ENCODE data around the gene CARNS1. TPM values are rescaled to one million over a fixed set of nuclear protein-coding genes. Genes with fewer than 3 reads are reported as not detected.

Gene CARNS1
- total RNA-seq, 1 donor from 2014 or later = 14.5 TPM

DNA sequence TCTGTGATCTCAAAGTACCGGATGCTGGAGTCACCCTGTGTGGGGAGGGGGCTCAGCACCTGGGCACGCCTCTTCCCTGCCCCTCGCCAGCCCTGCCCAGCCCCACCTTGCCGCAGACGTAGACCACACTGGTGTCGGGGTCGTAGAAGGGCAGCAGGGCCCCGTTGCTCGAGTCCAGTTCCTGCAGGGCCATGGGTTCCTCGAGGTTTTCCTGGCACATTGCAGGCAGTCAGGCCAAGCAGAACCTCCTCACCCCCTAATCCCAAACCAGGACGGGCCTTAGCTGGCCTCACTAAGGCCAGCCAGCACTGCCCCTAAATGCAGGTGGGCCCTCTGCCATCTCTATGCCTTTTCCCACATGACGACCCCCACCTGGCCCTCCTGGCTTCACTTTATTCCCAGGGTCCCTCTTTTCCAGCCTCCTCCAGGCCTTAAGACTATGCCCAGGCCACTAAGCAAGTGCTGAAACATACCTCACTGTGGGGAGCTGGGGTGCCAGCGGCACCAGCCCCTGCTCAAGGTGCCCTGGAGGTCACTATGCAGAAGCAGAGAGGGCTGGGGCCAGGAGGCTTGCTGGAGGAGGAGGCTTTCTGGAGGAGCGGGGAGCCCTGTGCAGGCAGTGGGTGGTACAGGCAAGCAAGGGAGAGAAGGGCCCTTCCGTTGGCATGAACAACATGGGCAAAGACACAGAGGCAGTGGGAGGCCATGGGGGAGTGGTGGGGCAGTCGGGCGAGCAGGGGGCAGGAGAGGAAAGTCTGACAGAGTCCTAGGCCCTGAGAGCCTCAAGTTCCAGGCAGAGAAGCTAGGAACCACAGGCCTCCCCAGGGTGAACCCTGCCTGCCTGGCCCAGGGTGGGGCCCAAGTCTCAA, 25.0 kb downstream of the CARNS1 start:
- H3K4me1 ChIP-seq = peaks cover 73% of the 10 kb centered on the region
- no peak for TF ChIP-seq CTCF (IDR thresholded peaks at IDR 0.05; ENCODE audit: borderline replicate concordance)
- no peak for DNase-seq
- H3K36me3 ChIP-seq = peaks cover 36% of the 10 kb centered on the region
- peak overlapping the region; percentile 57 for H3K27ac ChIP-seq (replicated peaks)
- no peaks in the 10 kb centered on the region for H3K27me3 ChIP-seq (ENCODE audit: low read depth)
- intact Hi-C loops (cut with micrococcal nuclease) = no loop called here
- no peak overlapping the region for H3K4me3 ChIP-seq
- H3K9me3 ChIP-seq (replicated peaks) = no peaks in the 10 kb centered on the region

DNA sequence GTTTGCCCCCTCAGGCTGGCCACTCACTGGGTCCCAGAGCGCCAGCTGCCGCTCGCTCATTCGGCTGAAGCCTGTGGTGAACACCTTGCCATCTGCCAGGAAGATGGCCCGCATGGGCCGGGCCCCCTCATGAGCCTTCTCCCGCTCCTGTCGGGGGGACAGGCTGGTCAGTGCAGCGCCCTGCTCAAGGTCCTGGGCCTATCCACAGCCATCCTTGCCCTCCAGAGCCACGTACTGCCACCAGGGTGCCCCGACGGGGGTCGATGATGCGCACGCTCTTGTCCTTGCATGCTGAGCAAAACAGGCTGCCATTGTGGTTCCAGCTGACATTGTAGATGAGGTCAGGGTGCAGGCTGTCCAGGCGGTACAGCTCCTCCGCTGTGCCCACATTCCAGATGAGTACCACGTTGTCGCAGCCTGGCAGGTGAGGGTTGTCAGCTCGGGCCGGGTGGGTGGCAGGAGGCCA, 25.7 kb downstream of the CARNS1 start:
- no peak for DNase-seq

DNA sequence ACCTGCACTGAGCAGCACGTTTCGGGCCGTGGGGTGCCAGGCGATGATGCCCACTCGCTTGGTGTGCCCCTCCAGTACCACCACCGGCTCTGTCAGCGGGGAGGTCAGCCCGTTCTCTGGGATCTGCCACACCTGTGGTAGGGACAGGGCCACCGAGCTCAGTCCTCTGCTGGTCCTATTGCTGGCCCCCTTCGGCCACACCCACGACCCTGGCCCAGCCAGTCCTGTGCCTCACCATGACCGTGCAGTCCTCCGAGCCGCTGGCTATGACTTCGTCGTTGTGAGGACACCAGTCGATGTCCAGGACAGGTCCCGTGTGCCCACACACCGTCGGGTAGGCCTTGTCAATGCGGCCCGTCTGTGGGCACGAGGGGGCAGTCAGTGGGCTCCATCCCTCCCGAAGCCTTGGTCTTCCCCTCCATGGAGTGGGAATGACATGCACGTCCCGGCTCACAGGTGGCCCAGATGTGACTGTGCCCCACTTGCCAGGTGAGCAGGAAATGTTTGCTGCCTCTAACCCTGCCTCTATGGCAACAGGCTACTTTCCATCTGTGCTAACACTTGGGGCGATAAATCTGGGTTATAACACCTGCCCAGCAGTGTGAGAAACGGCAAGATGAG, 26.4 kb downstream of the CARNS1 start:
- Histone ChIP-seq H3K9me3 (replicated peaks) (no peaks in the 10 kb centered on the region), H3K36me3 (peaks cover 26% of the 10 kb centered on the region), H3K27ac (replicated peaks) (peak overlapping the region; percentile 94), H3K27me3 (ENCODE audit: low read depth) (no peaks in the 10 kb centered on the region), H3K4me3 (peak overlapping the region; percentile 95), H3K4me1 (peaks cover 64% of the 10 kb centered on the region)
- no peak for TF ChIP-seq CTCF (IDR thresholded peaks at IDR 0.05; ENCODE audit: borderline replicate concordance)
- intact Hi-C loops (cut with micrococcal nuclease) = no loop called here
- DNase-seq = no peak

More for the DNA sequence above, 25.7 kb downstream of the CARNS1 start:
- H3K27ac ChIP-seq (replicated peaks) = no peak overlapping the region
- no peaks in the 10 kb centered on the region for H3K27me3 ChIP-seq (ENCODE audit: low read depth)
- no peak for TF ChIP-seq CTCF (IDR thresholded peaks at IDR 0.05; ENCODE audit: borderline replicate concordance)
- H3K9me3 ChIP-seq (replicated peaks) = no peaks in the 10 kb centered on the region
- peaks cover 71% of the 10 kb centered on the region for H3K4me1 ChIP-seq
- intact Hi-C loops (cut with micrococcal nuclease) = no loop called here
- H3K36me3 ChIP-seq = peaks cover 30% of the 10 kb centered on the region
- no peak overlapping the region for H3K4me3 ChIP-seq

GRCh38 chr11:67442504-67443404, 27.3 kb downstream of the CARNS1 start:
- no peaks in the 10 kb centered on the region for H3K9me3 ChIP-seq (replicated peaks)
- DNase-seq = no peak
- H3K27ac ChIP-seq (replicated peaks) = peak overlapping the region; percentile 94
- H3K4me1 ChIP-seq = peaks cover 55% of the 10 kb centered on the region
- TF ChIP-seq CTCF (IDR thresholded peaks at IDR 0.05; ENCODE audit: borderline replicate concordance) = no peak
- no peaks in the 10 kb centered on the region for H3K27me3 ChIP-seq (ENCODE audit: low read depth)
- H3K36me3 ChIP-seq = peaks cover 21% of the 10 kb centered on the region
- peak overlapping the region; percentile 95 for H3K4me3 ChIP-seq
- intact Hi-C loops (cut with micrococcal nuclease) = no loop called here

DNA sequence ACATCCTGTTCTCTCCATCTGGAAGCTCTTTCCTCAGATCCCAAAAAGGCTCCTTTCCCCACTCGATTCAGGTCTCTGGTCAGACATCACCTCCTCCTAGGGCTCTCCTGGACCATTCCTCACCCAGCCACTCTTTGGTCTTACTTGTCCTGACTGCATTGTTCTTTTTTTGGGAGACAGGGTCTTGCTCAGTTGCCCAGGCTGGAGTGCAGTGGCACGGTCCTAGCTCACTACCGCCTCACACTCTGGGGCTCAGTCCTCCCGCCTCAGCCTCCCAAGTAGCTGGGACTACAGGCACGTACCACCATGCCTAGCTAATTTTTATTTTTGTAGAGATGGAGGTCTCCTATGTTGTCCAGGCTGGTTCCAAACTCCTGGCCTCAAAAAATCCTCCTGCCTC, 30.0 kb downstream of the CARNS1 start:
- no peaks in the 10 kb centered on the region for H3K9me3 ChIP-seq (replicated peaks)
- no peak for TF ChIP-seq CTCF (IDR thresholded peaks at IDR 0.05; ENCODE audit: borderline replicate concordance)
- intact Hi-C loops (cut with micrococcal nuclease) = no loop called here
- H3K4me3 ChIP-seq = no peak overlapping the region
- no peak for DNase-seq
- H3K4me1 ChIP-seq = peaks cover 39% of the 10 kb centered on the region
- H3K36me3 ChIP-seq = peaks cover 13% of the 10 kb centered on the region
- no peak overlapping the region for H3K27ac ChIP-seq (replicated peaks)
- no peaks in the 10 kb centered on the region for H3K27me3 ChIP-seq (ENCODE audit: low read depth)

Data from left ventricle myocardium inferior (tissue), 1 donor.